ENCODE measurements around the gene ZNF280A. TPM values are rescaled to one million over a fixed set of nuclear protein-coding genes. Genes with fewer than 3 reads are reported as not detected.

The ZNF280A gene
- total and polyA plus RNA-seq, 9 of the 15 experiments (the other 6 are each of a cell fraction or from before 2014, with no cell fraction given): 19.0 to 40.8 (median 28.6) TPM

GRCh38 chr22:22463855-22464540 is 56.1 kb downstream of the ZNF280A start (continued):
- TF ChIP-seq, protein P1, sequence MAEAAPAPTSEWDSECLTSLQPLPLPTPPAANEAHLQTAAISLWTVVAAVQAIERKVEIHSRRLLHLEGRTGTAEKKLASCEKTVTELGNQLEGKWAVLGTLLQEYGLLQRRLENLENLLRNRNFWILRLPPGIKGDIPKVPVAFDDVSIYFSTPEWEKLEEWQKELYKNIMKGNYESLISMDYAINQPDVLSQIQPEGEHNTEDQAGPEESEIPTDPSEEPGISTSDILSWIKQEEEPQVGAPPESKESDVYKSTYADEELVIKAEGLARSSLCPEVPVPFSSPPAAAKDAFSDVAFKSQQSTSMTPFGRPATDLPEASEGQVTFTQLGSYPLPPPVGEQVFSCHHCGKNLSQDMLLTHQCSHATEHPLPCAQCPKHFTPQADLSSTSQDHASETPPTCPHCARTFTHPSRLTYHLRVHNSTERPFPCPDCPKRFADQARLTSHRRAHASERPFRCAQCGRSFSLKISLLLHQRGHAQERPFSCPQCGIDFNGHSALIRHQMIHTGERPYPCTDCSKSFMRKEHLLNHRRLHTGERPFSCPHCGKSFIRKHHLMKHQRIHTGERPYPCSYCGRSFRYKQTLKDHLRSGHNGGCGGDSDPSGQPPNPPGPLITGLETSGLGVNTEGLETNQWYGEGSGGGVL (CRISPR knock-in tag; IDR thresholded peaks at IDR 0.05): no peak
- TF ChIP-seq ETV1 (tag; conservative IDR thresholded peaks at IDR 0.05; ENCODE audit: low read depth) (no peak), FOXA3 (CRISPR knock-in tag; conservative IDR thresholded peaks at IDR 0.05 in 1 of 2, IDR thresholded peaks at IDR 0.05 in 1 of 2) (no peak), EZH2 (IDR thresholded peaks at IDR 0.05; ENCODE audit: borderline replicate concordance, low read depth, low read length) (peak; percentile 83; the same call in 1 of the 2 replicates), CSDE1 (IDR thresholded peaks at IDR 0.05) (no peak), EP400 (IDR thresholded peaks at IDR 0.05) (no peak; the same call in 1 of the 2 replicates), ERF (CRISPR knock-in tag; IDR thresholded peaks at IDR 0.05) (peak; percentile 44; the same call in 1 of the 2 replicates), ZNF165 (CRISPR knock-in tag; IDR thresholded peaks at IDR 0.05; ENCODE audit: borderline replicate concordance) (peak; percentile 90), HDGF (IDR thresholded peaks at IDR 0.05) (no peak), POLR3G (IDR thresholded peaks at IDR 0.05; ENCODE audit: extremely low read depth, insufficient read length, insufficient replicate concordance) (no peak), ZNF217 (CRISPR knock-in tag; IDR thresholded peaks at IDR 0.05) (no peak), GATA2 (CRISPR knock-in tag; IDR thresholded peaks at IDR 0.05) (no peak), RCOR1 (IDR thresholded peaks at IDR 0.05; ENCODE audit: borderline replicate concordance in 1 of 2, low read depth in 2 of 2, low read length in 2 of 2) (peak in 1 of 2 experiments; percentile 88; a peak in 2 of 4 replicates), ZNF134 (CRISPR knock-in tag; conservative IDR thresholded peaks at IDR 0.05) (no peak), ZBTB8A (IDR thresholded peaks at IDR 0.05; ENCODE audit: partially characterized antibody) (no peak), HEY1 (CRISPR knock-in tag; IDR thresholded peaks at IDR 0.05; ENCODE audit: borderline replicate concordance) (0 out of 2 replicates have a peak, but pooled peaks have one; percentile 76), ESRRA (IDR thresholded peaks at IDR 0.05; ENCODE audit: borderline replicate concordance, low read depth) (no peak), CREB5 (CRISPR knock-in tag; IDR thresholded peaks at IDR 0.05) (no peak), ZNF785 (CRISPR knock-in tag; IDR thresholded peaks at IDR 0.05) (no peak), LEF1 (IDR thresholded peaks at IDR 0.05) (no peak), ZNF583 (CRISPR knock-in tag; IDR thresholded peaks at IDR 0.05) (no peak; the same call in none of the 2 replicates)
- TF ChIP-seq, protein P2, sequence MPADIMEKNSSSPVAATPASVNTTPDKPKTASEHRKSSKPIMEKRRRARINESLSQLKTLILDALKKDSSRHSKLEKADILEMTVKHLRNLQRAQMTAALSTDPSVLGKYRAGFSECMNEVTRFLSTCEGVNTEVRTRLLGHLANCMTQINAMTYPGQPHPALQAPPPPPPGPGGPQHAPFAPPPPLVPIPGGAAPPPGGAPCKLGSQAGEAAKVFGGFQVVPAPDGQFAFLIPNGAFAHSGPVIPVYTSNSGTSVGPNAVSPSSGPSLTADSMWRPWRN (IDR thresholded peaks at IDR 0.05; ENCODE audit: low read depth): no peak
- TF ChIP-seq, protein P3, sequence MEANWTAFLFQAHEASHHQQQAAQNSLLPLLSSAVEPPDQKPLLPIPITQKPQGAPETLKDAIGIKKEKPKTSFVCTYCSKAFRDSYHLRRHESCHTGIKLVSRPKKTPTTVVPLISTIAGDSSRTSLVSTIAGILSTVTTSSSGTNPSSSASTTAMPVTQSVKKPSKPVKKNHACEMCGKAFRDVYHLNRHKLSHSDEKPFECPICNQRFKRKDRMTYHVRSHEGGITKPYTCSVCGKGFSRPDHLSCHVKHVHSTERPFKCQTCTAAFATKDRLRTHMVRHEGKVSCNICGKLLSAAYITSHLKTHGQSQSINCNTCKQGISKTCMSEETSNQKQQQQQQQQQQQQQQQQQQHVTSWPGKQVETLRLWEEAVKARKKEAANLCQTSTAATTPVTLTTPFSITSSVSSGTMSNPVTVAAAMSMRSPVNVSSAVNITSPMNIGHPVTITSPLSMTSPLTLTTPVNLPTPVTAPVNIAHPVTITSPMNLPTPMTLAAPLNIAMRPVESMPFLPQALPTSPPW (CRISPR knock-in tag; IDR thresholded peaks at IDR 0.05): no peak; the same call in 1 of the 2 replicates

All from K562 (cell line).